IMR-90 (cell line): Measurements from ENCODE around the gene FAM117B.

Source experiments
- BHLHE40 ChIP-seq: fragments of 150-350 bp; IDR thresholded peaks from 2 replicates; pipeline ENCODE4 v1.6.1; 2016; ENCODE audit warnings: mild to moderate bottlenecking, low read depth, low read length
- CEBPB ChIP-seq: IDR thresholded peaks from 2 replicates; pipeline ENCODE4 v1.6.1; 2012; ENCODE audit warnings: low read depth, low read length, improper control_type of control experiment
- CTCF ChIP-seq: conservative IDR thresholded peaks from 2 replicates; pipeline ENCODE4 v1.5.1; 2012; ENCODE audit warnings: mild to moderate bottlenecking, low read depth, low read length, improper control_type of control experiment
- ELK1 ChIP-seq: fragments of 150-350 bp; IDR thresholded peaks from 2 replicates; pipeline ENCODE4 v1.6.1; 2016; ENCODE audit warnings: low read depth, mild to moderate bottlenecking, low read length, moderate library complexity, borderline replicate concordance
- MAFK ChIP-seq: IDR thresholded peaks from 2 replicates; pipeline ENCODE4 v1.6.1; 2012; ENCODE audit warnings: low read depth, low read length, improper control_type of control experiment
- MXI1 ChIP-seq: IDR thresholded peaks from 2 replicates; pipeline ENCODE4 v1.6.1; 2012; ENCODE audit warnings: low read depth, mild to moderate bottlenecking, low read length, moderate library complexity, borderline replicate concordance
- NFE2L2 ChIP-seq: fragments of 150-350 bp; IDR thresholded peaks from 2 replicates; pipeline ENCODE4 v1.6.1; 2016; ENCODE audit warnings: low read depth, mild to moderate bottlenecking, low read length
- POLR2A ChIP-seq: IDR thresholded peaks from 2 replicates; pipeline ENCODE4 v1.6.1; 2012; ENCODE audit warnings: mild to moderate bottlenecking, low read depth, low read length
- RCOR1 ChIP-seq: IDR thresholded peaks from 2 replicates; pipeline ENCODE4 v1.6.1; 2012; ENCODE audit warnings: mild to moderate bottlenecking, low read length, improper control_type of control experiment; ENCODE audit not compliant: insufficient replicate concordance
- RFX5 ChIP-seq: IDR thresholded peaks from 2 replicates; pipeline ENCODE4 v1.8.0; 2012; ENCODE audit warnings: low read depth, mild to moderate bottlenecking, low read length, moderate library complexity
- SMC3 ChIP-seq: fragments of 150-350 bp; IDR thresholded peaks from 2 replicates; pipeline ENCODE4 v1.6.1; 2016; ENCODE audit warnings: low read depth, mild to moderate bottlenecking, antibody characterized with exemption, low read length, moderate library complexity

- no peak for TF ChIP-seq CTCF
- TF ChIP-seq SMC3, result no peak
- no peak for TF ChIP-seq BHLHE40
- TF ChIP-seq POLR2A, result no peak
- TF ChIP-seq ELK1, result no peak
- TF ChIP-seq MXI1, result no peak
- no peak for TF ChIP-seq RCOR1
- no peak for TF ChIP-seq RFX5
- no peak for TF ChIP-seq CEBPB
- no peak for TF ChIP-seq NFE2L2
- TF ChIP-seq MAFK, result no peak
These were observed 130.2 kb downstream of the FAM117B start for GRCh38 chr2:202764991-202765390.
